AG10803 (cell line): Measurements from ENCODE around the gene NYAP1.

ENCODE experiments used
- DNase-seq: peaks from one replicate; pipeline ENCODE4 v3.0.0; 2010; ENCODE audit warnings: low read depth
- H3K4me3 ChIP-seq: 2 replicates; pipeline ENCODE4 v1.5.1; 2011; ENCODE audit warnings: mild to moderate bottlenecking, low read length, control low read depth
- CTCF ChIP-seq: conservative IDR thresholded peaks from 2 replicates; pipeline ENCODE4 v1.5.1; 2011; ENCODE audit warnings: mild to moderate bottlenecking, low read length, control low read depth, inconsistent platforms

NYAP1 gene

GRCh38 chr7:100481466-100481865 is 2.3 kb upstream of the NYAP1 start:
- H3K4me3 ChIP-seq = no peak overlapping the region
- no peak for TF ChIP-seq CTCF
- no peak for DNase-seq

- no peak for TF ChIP-seq CTCF
- no peak for DNase-seq
- peak overlapping the region; percentile 57 for H3K4me3 ChIP-seq
Observed at GRCh38 chr7:100482728-100483089, 1.0 kb upstream of the NYAP1 start.

GRCh38 chr7:100483090-100483721 is 521 bp upstream of the NYAP1 start:
- H3K4me3 ChIP-seq = peak overlapping the region; percentile 57
- peak; percentile 52 for TF ChIP-seq CTCF
- DNase-seq = peak; percentile 24

- no peak overlapping the region for H3K4me3 ChIP-seq
- no peak for DNase-seq
- no peak for TF ChIP-seq CTCF
Observed at GRCh38 chr7:100484673-100485045, 932 bp downstream of the NYAP1 start.

- no peak for TF ChIP-seq CTCF
- H3K4me3 ChIP-seq = no peak overlapping the region
- DNase-seq = no peak
Observed at GRCh38 chr7:100485471-100485876, 1.7 kb downstream of the NYAP1 start.

- no peak overlapping the region for H3K4me3 ChIP-seq
- TF ChIP-seq CTCF = no peak
- DNase-seq = no peak
Observed at GRCh38 chr7:100486111-100486636, 2.4 kb downstream of the NYAP1 start.

- DNase-seq = peak; percentile 26
- no peak for TF ChIP-seq CTCF
- H3K4me3 ChIP-seq = no peak overlapping the region
Observed at GRCh38 chr7:100486753-100487446, 3.2 kb downstream of the NYAP1 start.
